ENCODE data around the gene RTN4R.
"Not testable (repeated sequence)": the region's sequence is repeated elsewhere in the genome, so short reads cannot be mapped to it uniquely, and the experiment has no call there.

Gene RTN4R

DNA sequence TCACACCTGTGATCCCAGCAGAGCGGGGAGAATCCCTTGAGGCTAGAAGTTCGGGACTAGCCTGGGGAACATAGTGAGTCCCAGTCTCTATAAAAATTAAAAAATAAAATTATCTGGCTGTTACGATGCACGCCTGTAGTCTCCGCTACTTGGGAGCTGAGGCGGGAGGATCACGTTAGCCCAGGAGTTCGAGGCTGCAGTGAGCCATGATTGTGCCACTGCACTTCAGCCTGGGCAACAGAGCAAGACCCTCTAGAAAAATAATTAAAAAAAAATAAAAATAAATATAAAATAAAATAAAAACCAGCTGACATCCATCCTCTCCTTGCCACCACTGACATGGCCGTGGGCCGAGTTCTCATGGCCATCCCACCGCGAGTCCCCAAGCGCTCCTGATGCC, 7.7 kb upstream of the RTN4R start:
- Histone ChIP-seq H3K9me3 (ENCODE audit: control insufficient read depth, insufficient read depth, low read length) (no peaks in the 10 kb centered on the region), H3K4me1 (ENCODE audit: control insufficient read depth, insufficient read depth, low read length) (no peaks in the 10 kb centered on the region), H3K4me3 (ENCODE audit: low read length) (no peak overlapping the region), H3K27ac (ENCODE audit: low read length) (no peak overlapping the region), H3K27me3 (ENCODE audit: control insufficient read depth, insufficient read depth, low read length) (no peaks in the 10 kb centered on the region), H3K36me3 (ENCODE audit: control insufficient read depth, insufficient read depth, low read length) (no peaks in the 10 kb centered on the region)
- WGBS (ENCODE audit: insufficient coverage, insufficient read length): no CpG with 5 or more reads among the region's 13 CpGs
- DNase-seq (ENCODE audit: low read depth, low spot score): no peak

DNA sequence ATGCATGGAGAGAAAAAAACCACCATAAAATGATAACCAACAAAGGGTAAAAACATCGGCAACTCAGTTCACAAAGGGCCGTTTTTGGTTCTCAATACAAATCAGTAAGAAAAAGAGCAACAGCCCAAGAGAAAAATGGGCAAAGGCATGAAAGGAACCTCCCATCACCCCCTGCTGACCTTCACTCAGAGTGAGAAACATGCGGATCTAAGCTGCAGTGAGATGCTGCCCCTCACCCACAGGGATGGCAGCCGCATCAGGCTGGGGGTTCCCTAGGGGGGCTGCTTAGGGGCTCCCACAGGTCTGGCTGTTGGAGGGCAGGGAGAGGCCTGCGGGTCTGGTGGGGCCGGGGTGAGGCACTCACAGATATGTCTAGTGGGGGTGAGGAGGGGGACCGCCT, 7.2 kb upstream of the RTN4R start:
- not testable (repeated sequence) for DNase-seq (ENCODE audit: low read depth, low spot score); H3K36me3 ChIP-seq (ENCODE audit: control insufficient read depth, insufficient read depth, low read length); H3K4me1 ChIP-seq (ENCODE audit: control insufficient read depth, insufficient read depth, low read length); H3K4me3 ChIP-seq (ENCODE audit: low read length); H3K9me3 ChIP-seq (ENCODE audit: control insufficient read depth, insufficient read depth, low read length); H3K27ac ChIP-seq (ENCODE audit: low read length); H3K27me3 ChIP-seq (ENCODE audit: control insufficient read depth, insufficient read depth, low read length)
- no CpG with 5 or more reads among the region's 7 CpGs for WGBS (ENCODE audit: insufficient coverage, insufficient read length)

DNA sequence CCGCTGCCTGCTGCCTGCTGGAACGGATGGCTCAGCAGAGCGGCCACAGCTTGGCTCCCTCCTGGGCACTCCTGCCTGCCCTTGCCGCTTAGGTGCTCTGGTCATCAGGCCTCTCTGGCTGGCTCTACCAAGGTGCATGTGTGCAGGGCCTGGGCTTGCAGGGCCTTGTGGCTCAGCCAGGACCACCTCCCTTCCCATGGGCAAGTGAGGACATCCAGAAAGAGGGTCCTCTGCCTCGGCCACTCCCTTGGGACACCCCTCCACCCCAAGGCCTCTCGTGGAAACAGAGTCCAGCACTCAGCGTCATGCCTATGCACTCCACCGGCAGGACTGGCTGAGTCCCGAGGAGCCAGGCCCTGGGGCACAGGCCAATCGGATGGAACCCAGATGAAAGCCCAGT, 6.3 kb upstream of the RTN4R start:
- not testable (repeated sequence) for DNase-seq (ENCODE audit: low read depth, low spot score); H3K27ac ChIP-seq (ENCODE audit: low read length); H3K4me1 ChIP-seq (ENCODE audit: control insufficient read depth, insufficient read depth, low read length); H3K9me3 ChIP-seq (ENCODE audit: control insufficient read depth, insufficient read depth, low read length); H3K27me3 ChIP-seq (ENCODE audit: control insufficient read depth, insufficient read depth, low read length); H3K36me3 ChIP-seq (ENCODE audit: control insufficient read depth, insufficient read depth, low read length); H3K4me3 ChIP-seq (ENCODE audit: low read length)
- WGBS (ENCODE audit: insufficient coverage, insufficient read length): no CpG with 5 or more reads among the region's 10 CpGs

DNA sequence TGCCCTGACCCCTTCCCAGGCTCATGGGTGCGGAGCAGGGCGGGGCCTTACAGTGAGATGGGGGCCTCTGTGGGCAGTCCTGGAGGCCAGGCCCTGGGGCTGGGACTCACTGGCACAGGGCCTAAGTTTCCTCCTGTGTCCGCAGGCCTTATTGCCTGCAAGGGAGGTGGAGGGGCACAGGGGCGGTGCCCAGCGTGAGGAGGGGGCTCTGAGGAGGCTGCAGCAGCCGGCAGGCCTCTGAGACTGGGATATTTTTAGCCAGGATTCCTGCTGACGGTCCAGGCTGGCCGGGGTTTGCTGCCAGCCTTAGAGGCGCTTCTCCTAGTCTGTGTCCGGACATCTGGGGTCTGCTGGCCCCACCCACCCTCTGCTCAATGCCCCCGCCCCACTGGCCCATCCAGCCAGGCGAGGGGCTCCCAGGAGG, 5.7 kb upstream of the RTN4R start:
- Histone ChIP-seq H3K27me3 (ENCODE audit: control insufficient read depth, insufficient read depth, low read length) (no peaks in the 10 kb centered on the region), H3K9me3 (ENCODE audit: control insufficient read depth, insufficient read depth, low read length) (no peaks in the 10 kb centered on the region), H3K27ac (ENCODE audit: low read length) (no peak overlapping the region), H3K36me3 (ENCODE audit: control insufficient read depth, insufficient read depth, low read length) (no peaks in the 10 kb centered on the region), H3K4me1 (ENCODE audit: control insufficient read depth, insufficient read depth, low read length) (peaks cover 4% of the 10 kb centered on the region), H3K4me3 (ENCODE audit: low read length) (no peak overlapping the region)
- DNase-seq (ENCODE audit: low read depth, low spot score): no peak
- no CpG with 5 or more reads among the region's 12 CpGs for WGBS (ENCODE audit: insufficient coverage, insufficient read length)

DNA sequence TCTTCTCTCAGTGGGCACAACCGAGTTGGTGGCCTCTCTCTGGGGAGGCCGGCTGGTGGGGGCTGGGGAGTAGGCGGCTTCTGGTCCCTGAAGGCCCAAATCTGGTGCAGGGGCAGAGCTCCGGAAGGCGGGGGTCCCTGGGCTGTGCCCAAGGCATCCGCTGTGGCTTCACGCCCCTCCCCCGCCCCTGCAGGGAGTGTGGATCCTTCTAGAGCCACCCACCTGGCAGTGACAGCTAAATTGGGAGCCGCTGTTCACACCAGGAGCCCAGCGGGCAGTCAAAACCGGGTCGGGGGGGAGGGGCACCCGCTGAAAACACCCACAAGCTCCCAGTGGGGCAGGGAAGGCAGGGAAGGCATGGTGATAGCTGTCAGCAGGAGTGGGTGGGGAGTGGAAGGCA, 4.6 kb upstream of the RTN4R start:
- Histone ChIP-seq H3K36me3 (ENCODE audit: control insufficient read depth, insufficient read depth, low read length) (no peaks in the 10 kb centered on the region), H3K4me1 (ENCODE audit: control insufficient read depth, insufficient read depth, low read length) (peaks cover 4% of the 10 kb centered on the region), H3K27ac (ENCODE audit: low read length) (no peak overlapping the region), H3K4me3 (ENCODE audit: low read length) (no peak overlapping the region), H3K9me3 (ENCODE audit: control insufficient read depth, insufficient read depth, low read length) (no peaks in the 10 kb centered on the region), H3K27me3 (ENCODE audit: control insufficient read depth, insufficient read depth, low read length) (no peaks in the 10 kb centered on the region)
- no peak for DNase-seq (ENCODE audit: low read depth, low spot score)
- WGBS (ENCODE audit: insufficient coverage, insufficient read length): no CpG with 5 or more reads among the region's 13 CpGs

DNA sequence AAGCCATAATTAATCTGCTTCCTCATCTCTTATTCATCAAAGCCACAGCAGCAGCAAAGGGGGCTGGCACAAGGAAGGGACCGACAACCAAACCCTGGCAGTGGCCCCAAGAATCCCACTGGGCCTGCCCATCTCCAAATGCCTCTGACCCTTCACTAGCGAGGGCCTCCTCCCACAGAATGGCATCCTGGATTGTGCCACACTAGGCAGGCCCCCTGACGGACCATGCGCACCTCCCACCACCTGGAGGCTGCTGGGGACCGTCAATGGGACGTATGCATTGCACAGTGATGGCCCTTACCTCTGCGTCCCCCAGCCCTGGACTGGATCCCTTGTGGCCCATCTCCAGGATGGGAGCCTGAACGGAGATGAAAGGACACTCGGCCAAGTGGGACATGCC, 4.1 kb upstream of the RTN4R start:
- no peaks in the 10 kb centered on the region for H3K27me3 ChIP-seq (ENCODE audit: control insufficient read depth, insufficient read depth, low read length)
- DNase-seq (ENCODE audit: low read depth, low spot score): no peak
- no peaks in the 10 kb centered on the region for H3K9me3 ChIP-seq (ENCODE audit: control insufficient read depth, insufficient read depth, low read length)
- no peaks in the 10 kb centered on the region for H3K36me3 ChIP-seq (ENCODE audit: control insufficient read depth, insufficient read depth, low read length)
- peaks cover 5% of the 10 kb centered on the region for H3K4me1 ChIP-seq (ENCODE audit: control insufficient read depth, insufficient read depth, low read length)
- no CpG with 5 or more reads among the region's 9 CpGs for WGBS (ENCODE audit: insufficient coverage, insufficient read length)
- H3K4me3 ChIP-seq (ENCODE audit: low read length): no peak overlapping the region
- H3K27ac ChIP-seq (ENCODE audit: low read length): no peak overlapping the region

DNA sequence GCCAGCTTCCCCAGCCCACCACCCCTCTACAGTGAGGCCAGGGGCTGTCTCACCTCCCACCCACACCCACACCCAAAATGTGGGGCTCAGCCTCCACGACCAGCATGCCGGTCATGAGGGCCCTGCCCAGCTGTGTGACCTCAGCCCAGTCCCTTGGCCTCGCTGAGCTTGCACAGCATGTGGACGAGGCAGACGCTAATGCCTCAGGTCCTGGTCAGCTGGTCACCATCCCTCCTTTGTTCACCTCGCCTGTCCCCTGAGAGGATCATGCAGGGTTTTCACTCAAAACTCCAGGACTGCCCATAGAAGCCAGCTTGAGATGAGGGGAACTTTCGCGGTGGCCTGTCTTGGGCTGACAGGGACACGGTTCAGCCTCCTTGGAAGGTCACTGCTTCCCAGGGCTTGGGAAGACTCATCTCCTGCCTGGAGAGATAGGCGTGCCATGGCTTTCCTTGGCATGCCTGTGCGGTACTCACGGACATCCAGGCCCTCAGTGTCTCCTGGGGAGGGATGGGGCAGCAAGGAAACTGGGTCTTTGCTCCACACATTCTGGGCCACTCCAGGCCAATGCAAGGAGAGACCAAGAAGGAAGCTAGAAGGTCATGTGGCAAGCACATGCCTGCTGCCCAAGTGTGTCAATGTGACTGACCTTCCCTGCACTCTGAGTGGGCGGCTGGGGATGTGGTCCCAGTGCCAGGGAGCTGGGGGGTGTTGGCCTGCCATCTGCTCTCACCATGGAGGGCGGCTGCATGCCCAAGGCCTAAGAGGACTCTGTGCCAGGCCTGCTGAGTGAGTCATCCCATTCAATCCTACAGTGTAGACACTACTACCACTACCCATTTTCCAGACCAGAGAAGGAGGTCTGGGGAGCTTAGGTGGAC, 3.2 kb upstream of the RTN4R start:
- Histone ChIP-seq H3K27ac (ENCODE audit: low read length) (no peak overlapping the region), H3K4me1 (ENCODE audit: control insufficient read depth, insufficient read depth, low read length) (peaks cover 7% of the 10 kb centered on the region), H3K9me3 (ENCODE audit: control insufficient read depth, insufficient read depth, low read length) (no peaks in the 10 kb centered on the region), H3K36me3 (ENCODE audit: control insufficient read depth, insufficient read depth, low read length) (no peaks in the 10 kb centered on the region), H3K27me3 (ENCODE audit: control insufficient read depth, insufficient read depth, low read length) (no peaks in the 10 kb centered on the region), H3K4me3 (ENCODE audit: low read length) (no peak overlapping the region)
- no CpG with 5 or more reads among the region's 14 CpGs for WGBS (ENCODE audit: insufficient coverage, insufficient read length)
- no peak for DNase-seq (ENCODE audit: low read depth, low spot score)

DNA sequence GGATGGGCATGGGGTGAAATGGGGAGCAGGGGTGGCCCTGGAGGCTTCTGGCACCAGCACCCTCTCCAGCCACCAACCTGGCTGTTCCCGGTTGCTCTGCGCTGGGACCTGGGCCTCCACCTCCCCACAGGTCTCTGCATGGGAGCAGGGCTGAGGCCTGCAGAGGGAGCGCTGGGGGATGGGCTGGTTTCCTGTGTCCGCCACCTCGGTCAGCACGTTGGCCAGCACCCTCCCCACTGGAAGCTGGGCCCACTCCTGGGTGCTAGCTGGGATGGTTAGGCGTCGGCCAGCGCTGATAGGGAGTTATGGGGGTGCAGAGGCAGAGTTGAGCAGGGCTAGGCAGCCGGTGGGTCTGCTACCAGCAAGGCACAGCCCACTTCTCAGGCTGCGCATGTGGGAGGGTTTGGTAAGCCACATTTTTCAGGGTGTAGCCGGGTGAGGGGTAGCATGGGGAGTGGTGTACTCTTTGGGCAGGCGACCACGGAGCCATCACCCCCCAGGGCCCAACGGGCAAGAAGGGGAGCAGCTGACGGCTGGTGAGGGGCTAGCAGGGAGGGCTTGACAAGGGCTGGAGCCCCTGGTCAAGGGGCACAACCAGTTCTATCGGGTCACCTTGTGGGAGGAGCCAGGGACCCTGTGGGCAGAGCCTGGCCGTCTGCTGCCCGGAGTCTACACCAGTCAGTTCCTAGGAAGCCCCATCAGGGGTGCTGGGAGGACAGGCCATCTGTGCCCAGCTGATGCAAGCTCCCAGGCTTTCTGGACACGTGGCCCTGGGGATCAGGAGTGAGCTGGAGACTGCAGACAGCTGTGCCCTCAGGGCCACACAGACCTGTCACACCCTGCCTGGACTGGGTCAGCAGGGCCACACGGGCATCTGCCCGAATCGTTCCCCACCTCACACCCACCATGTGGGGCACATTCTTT, 2.3 kb upstream of the RTN4R start:
- H3K36me3 ChIP-seq (ENCODE audit: control insufficient read depth, insufficient read depth, low read length); DNase-seq (ENCODE audit: low read depth, low spot score); H3K9me3 ChIP-seq (ENCODE audit: control insufficient read depth, insufficient read depth, low read length); H3K4me3 ChIP-seq (ENCODE audit: low read length); H3K27me3 ChIP-seq (ENCODE audit: control insufficient read depth, insufficient read depth, low read length); H3K27ac ChIP-seq (ENCODE audit: low read length); H3K4me1 ChIP-seq (ENCODE audit: control insufficient read depth, insufficient read depth, low read length): not testable (repeated sequence)
- WGBS (ENCODE audit: insufficient coverage, insufficient read length): no CpG with 5 or more reads among the region's 23 CpGs

DNA sequence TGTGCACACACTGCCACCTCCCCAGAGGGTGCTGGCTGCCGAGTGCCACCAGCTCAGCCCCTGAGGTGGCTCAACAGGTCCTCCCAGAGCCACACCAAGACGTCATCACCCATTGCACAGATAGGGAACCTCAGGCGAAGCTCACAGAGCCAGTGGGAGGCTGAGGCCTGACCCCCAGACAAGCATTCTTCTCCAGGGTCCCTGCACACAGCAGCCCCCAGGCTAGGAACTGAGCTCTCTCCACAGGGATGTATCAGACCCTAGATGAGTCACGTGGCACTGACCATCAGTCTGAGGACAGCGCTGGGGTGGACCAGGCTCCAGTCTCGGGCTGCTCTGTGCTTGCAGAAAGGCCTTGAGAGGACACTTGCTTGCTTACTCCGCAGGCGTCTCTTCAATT, 1.6 kb upstream of the RTN4R start:
- not testable (repeated sequence) for H3K4me3 ChIP-seq (ENCODE audit: low read length); H3K36me3 ChIP-seq (ENCODE audit: control insufficient read depth, insufficient read depth, low read length); H3K9me3 ChIP-seq (ENCODE audit: control insufficient read depth, insufficient read depth, low read length); H3K27ac ChIP-seq (ENCODE audit: low read length); DNase-seq (ENCODE audit: low read depth, low spot score); H3K27me3 ChIP-seq (ENCODE audit: control insufficient read depth, insufficient read depth, low read length); H3K4me1 ChIP-seq (ENCODE audit: control insufficient read depth, insufficient read depth, low read length)
- no CpG with 5 or more reads among the region's 8 CpGs for WGBS (ENCODE audit: insufficient coverage, insufficient read length)

DNA sequence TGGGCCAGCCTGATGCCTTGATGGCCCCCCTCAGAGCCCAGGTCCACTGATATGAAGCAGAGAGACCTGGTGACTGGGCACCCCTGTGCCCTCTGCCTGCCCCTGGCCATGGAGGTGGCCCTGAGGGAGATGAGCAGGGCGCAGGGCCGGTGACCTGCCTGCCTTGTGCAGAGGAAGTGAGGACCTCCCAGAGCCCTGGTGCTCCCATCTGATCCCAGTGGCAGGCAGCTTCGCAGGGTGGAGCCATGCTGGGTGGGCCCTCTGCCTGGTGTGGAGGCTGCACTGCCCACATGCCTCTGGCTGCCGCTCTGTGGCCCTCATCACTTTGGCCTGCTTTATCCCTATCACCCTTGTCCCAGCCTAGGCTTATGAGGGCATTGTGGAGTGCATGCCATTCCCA, 1.1 kb upstream of the RTN4R start:
- not testable (repeated sequence) for H3K27ac ChIP-seq (ENCODE audit: low read length); DNase-seq (ENCODE audit: low read depth, low spot score); H3K4me3 ChIP-seq (ENCODE audit: low read length); H3K9me3 ChIP-seq (ENCODE audit: control insufficient read depth, insufficient read depth, low read length); H3K27me3 ChIP-seq (ENCODE audit: control insufficient read depth, insufficient read depth, low read length); H3K36me3 ChIP-seq (ENCODE audit: control insufficient read depth, insufficient read depth, low read length); H3K4me1 ChIP-seq (ENCODE audit: control insufficient read depth, insufficient read depth, low read length)
- no CpG with 5 or more reads among the region's 4 CpGs for WGBS (ENCODE audit: insufficient coverage, insufficient read length)

Data from iPS DF 6.9 (cell line).